ENCODE results near the gene GDPD5.

Gene GDPD5

GRCh38 chr11:75538150-75538942 lies 12.6 kb upstream of the GDPD5 start:
- no peak for DNase-seq
- in situ Hi-C loops (cut with MboI; ENCODE audit: low pct_unique_long_range_greater_than_20kb, low sequenced_read_pairs) = no loop called here

DNA sequence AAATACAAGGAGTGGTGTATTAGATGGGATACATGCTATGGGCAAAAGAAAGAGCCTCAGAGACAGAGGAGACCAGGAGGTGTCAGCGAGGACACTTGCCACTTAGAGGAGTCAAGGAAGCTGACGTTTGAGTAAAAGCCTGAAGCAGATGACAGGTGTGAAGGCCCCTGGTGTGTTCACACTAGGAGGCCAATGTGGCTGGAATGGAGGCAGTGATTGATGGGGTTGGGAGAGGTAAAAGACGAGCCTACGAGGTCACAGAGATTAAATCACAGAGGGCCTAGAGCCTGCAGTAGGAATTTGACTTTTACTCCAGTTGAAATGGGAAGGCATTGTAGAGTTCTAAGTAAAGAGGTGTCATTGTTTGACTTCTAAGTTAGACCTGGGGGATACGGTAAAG lies 12.0 kb upstream of the GDPD5 start:
- in situ Hi-C loops (cut with MboI; ENCODE audit: low pct_unique_long_range_greater_than_20kb, low sequenced_read_pairs) = no loop called here
- no peak for DNase-seq

DNA sequence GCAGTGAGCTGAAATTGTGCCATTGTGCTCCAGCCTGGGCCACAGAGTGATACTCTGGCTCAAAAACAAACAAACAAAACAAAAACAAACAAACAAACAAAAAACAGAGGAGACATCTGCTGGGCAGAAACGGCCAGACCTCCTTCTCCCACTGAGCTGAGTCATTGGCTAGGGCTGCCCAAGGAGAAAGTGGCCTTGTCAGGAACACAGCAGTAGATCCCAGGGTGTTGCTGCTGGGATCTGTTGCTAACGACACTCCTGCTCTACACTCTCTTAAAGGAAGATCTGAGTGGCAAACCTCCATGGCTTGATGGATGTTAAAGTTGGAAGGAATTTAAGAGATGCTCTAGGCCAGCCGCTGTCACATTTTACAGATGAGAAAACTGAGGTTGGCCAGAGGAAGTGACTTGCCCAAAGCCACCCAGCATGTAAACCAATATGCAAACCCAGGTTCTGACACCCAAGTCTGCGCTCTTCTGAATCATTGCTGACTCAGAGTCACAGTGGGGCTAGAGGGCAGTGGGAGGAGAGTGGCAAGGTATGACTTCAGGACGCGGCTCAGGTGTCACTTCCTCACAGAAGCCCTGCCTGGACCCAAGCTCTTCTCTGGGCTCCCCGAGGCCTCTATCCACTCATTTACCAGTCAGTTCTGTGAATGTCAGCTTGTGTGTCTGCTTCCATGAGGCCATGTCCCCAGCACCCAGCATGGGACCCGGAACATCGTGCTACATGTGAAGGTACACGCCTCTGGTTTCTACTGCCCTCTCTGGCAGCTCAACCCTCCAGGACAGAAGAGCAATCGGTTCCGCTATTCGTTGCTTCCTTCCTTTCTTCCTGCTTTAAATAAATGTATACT lies 11.3 kb upstream of the GDPD5 start:
- in situ Hi-C loops (cut with MboI; ENCODE audit: low pct_unique_long_range_greater_than_20kb, low sequenced_read_pairs) = no loop called here
- DNase-seq = peak; percentile 83

DNA sequence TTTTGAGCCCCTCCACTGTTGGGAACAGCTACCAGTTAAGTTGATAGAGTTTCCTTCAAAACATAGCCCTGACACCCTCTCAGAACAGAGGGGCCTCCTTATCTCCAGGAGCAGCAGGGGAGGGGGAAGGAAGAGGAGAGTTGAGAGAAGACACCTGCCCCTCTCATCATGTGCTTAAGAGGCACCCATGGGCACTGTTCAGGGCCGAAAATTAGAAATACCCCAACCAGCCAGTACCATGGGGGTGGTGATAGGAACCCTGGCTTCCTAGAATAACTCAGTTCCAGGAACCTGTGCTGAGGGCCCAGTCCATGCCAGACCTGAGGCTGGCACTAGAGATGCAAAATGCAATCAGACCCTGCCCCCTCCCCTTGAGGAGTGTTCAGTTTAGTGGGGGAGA lies 9.3 kb upstream of the GDPD5 start:
- DNase-seq = no peak
- in situ Hi-C loops (cut with MboI; ENCODE audit: low pct_unique_long_range_greater_than_20kb, low sequenced_read_pairs) = no loop called here

- DNase-seq = no peak
- in situ Hi-C loops (cut with MboI; ENCODE audit: low pct_unique_long_range_greater_than_20kb, low sequenced_read_pairs) = no loop called here
Measured at GRCh38 chr11:75534259-75535069, 8.7 kb upstream of the GDPD5 start.

DNA sequence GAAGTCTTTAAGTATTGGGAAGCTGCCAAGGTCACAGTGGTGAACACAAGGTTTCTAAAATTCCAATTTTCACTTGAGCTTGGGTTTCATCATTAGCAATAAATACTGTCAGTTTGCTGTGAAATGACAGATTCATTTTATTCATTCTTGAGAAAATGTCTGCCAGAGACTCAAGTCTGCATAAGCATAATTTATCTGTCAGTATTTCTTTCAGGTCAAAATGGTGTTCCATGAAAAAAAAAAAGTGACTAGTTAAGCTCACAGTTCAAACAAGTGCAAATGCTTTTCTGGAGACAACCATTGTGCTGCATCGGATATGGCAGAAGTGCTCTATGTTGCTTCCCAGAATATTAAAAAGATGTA lies 8.1 kb upstream of the GDPD5 start:
- in situ Hi-C loops (cut with MboI; ENCODE audit: low pct_unique_long_range_greater_than_20kb, low sequenced_read_pairs) = no loop called here

DNA sequence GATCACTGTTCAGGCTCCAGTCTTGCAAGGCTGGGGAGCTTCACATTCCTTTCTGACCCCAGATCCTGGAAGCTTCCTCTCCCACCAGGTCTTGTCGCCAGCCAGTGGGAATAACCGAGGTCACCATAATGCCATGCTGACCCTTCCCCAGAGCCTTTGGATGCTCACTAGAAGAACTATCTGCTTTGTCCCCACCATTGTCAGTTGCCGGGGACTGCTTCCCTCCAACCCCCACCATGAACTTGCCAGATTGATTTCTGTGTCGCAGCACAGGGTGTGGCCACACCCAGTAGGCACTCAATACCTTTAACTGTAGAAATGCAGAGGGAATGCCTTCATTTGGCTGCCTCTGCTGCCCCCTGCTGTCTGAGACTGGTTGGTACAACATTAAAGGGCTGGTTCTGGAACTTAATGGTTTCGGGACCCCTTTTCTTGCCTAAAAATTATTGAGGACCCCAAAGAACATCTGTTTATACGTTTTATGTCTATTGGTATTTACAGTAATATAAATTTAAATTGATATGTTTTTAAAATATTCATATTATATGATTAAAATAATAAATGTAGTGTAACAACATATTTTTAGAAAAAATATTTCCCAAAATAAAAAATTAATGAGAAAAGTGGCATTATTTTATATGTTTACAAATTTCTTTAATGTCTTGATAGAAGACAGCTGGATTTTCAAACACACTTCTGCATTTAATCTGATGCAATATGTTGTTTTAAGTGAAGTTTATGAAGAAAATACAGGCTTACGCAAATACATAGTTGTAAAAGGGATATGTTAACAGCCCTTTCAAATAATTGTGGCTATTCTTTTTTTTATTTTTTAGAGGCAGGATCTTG lies 6.7 kb upstream of the GDPD5 start:
- in situ Hi-C loops (cut with MboI; ENCODE audit: low pct_unique_long_range_greater_than_20kb, low sequenced_read_pairs) = no loop called here
- DNase-seq = peak; percentile 79

More for the DNA sequence above, 8.1 kb upstream of the GDPD5 start:
- no peak for DNase-seq

DNA sequence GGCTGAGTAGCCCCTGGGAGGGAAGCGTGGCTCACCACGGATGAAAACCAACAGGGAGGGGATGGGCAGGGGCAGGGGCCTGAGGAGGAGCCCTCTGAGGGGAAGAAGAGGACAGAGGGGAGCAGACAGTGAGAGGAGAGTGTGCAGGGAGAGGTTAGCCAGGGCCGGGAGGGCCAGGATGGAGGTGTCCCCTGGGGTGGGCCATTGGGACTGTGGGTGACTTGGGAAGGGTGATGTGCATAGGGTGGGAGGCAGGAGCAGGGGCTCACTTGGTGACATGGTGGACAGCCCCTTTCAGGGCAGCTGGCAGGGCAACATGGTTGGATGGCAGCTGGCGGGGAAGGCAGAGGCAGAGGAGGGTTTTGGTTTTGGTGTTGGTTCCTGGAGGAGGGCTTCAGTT lies 5.6 kb upstream of the GDPD5 start:
- in situ Hi-C loops (cut with MboI; ENCODE audit: low pct_unique_long_range_greater_than_20kb, low sequenced_read_pairs) = no loop called here
- no peak for DNase-seq

GRCh38 chr11:75530577-75530976 lies 4.8 kb upstream of the GDPD5 start:
- no peak for DNase-seq
- in situ Hi-C loops (cut with MboI; ENCODE audit: low pct_unique_long_range_greater_than_20kb, low sequenced_read_pairs) = no loop called here

- no peak for DNase-seq
- in situ Hi-C loops (cut with MboI; ENCODE audit: low pct_unique_long_range_greater_than_20kb, low sequenced_read_pairs) = loop anchor here (10.0 kb wide), 1 partner anchor 53 kb away; no protein-coding TSS in a partner anchor
Measured at GRCh38 chr11:75527938-75528735, 2.4 kb upstream of the GDPD5 start.

DNA sequence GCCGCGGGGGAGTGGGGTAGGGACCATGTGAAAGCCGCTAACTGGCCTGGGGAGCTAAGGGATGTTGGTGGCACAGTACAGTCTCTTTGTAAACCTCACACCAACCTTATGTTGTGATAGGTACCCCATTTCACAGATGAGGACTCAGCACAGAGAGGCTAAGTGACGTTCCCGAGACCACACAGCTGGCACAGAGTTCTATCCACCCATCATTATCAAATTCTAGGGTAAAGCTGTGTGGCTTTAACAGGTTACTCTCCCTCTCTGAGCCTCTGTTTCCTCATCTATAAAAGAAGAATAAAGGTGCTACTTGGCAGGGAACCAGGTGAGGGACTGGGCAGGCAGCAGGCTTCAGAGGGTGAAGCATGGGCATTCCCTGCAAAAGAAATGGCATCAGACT lies 1.4 kb upstream of the GDPD5 start:
- in situ Hi-C loops (cut with MboI; ENCODE audit: low pct_unique_long_range_greater_than_20kb, low sequenced_read_pairs) = loop anchor here (10.0 kb wide), 1 partner anchor 52 kb away; no protein-coding TSS in a partner anchor
- no peak for DNase-seq

DNA sequence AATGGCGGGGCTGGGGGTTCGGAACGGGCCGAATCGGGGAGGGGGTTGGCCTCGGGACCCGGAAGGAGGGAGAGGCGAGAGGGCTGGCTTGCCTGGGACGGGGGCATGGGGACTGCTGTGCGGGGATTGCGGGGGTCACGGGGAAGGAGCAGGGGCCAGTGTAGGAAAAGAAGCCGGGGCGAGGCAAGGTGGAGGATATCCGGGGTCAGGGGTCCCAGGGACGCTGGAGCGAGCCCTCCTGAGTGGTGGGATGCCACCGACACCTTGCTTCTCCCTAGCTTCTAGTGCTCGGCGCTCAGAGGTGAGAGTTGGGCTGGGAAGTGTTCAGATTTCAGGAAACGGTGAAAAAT lies 426 bp upstream of the GDPD5 start:
- no peak for DNase-seq
- in situ Hi-C loops (cut with MboI; ENCODE audit: low pct_unique_long_range_greater_than_20kb, low sequenced_read_pairs) = loop anchor here (10.0 kb wide), 1 partner anchor 51 kb away; no protein-coding TSS in a partner anchor

GRCh38 chr11:75524665-75525432 lies 892 bp downstream of the GDPD5 start:
- DNase-seq = peak; percentile 44
- in situ Hi-C loops (cut with MboI; ENCODE audit: low pct_unique_long_range_greater_than_20kb, low sequenced_read_pairs) = loop anchor here (10.0 kb wide), 1 partner anchor 50 kb away; no protein-coding TSS in a partner anchor

GRCh38 chr11:75523811-75524664 lies 1.7 kb downstream of the GDPD5 start:
- in situ Hi-C loops (cut with MboI; ENCODE audit: low pct_unique_long_range_greater_than_20kb, low sequenced_read_pairs) = loop anchor here (10.0 kb wide), 1 partner anchor 49 kb away; no protein-coding TSS in a partner anchor
- no peak for DNase-seq

DNA sequence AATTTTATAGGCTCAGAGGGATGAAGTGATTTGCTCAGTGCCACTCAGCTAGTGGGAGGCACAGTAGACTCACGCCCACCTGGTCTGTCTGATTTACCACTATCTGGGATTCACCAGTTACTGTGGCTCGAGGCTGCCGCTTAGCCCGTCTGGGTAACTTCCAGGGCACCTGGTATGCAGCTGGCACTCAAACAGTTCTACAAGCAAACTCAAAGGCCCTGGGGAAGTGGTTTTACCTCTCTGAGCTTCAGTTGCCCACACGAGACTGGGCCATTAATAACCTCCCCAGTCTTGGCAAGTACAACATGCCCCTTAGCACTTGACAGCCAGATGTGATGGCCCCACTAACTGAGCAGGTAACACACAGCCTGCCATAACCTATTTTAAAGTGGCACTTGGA lies 2.6 kb downstream of the GDPD5 start:
- DNase-seq = no peak
- in situ Hi-C loops (cut with MboI; ENCODE audit: low pct_unique_long_range_greater_than_20kb, low sequenced_read_pairs) = loop anchor here (10.0 kb wide), 1 partner anchor 48 kb away; no protein-coding TSS in a partner anchor

Measured in KBM-7 (cell line).